ENCODE measurements around the gene UNC50.
"Not testable (repeated sequence)": the region's sequence is repeated elsewhere in the genome, so short reads cannot be mapped to it uniquely, and the experiment has no call there.

Gene UNC50

GRCh38 chr2:98573426-98573825, 35.0 kb upstream of the UNC50 start:
- FAIRE-seq, result no peak

GRCh38 chr2:98576666-98577312, 31.6 kb upstream of the UNC50 start:
- DNase-seq (ENCODE audit: extremely low spot score, insufficient read length, low read depth) (no peak), FAIRE-seq (no peak)

More at GRCh38 chr2:98573426-98573825, 35.0 kb upstream of the UNC50 start:
- DNase-seq (ENCODE audit: extremely low spot score, insufficient read length, low read depth), result no peak

- FAIRE-seq (no peak), DNase-seq (ENCODE audit: extremely low spot score, insufficient read length, low read depth) (no peak)
Measured at GRCh38 chr2:98577313-98577712, 31.1 kb upstream of the UNC50 start.

GRCh38 chr2:98578231-98578630, 30.2 kb upstream of the UNC50 start:
- FAIRE-seq, result no peak
- no peak for DNase-seq (ENCODE audit: extremely low spot score, insufficient read length, low read depth)

GRCh38 chr2:98579926-98580325, 28.5 kb upstream of the UNC50 start:
- no peak for DNase-seq (ENCODE audit: extremely low spot score, insufficient read length, low read depth)
- no peak for FAIRE-seq

GRCh38 chr2:98580656-98581284, 27.6 kb upstream of the UNC50 start:
- no peak for DNase-seq (ENCODE audit: extremely low spot score, insufficient read length, low read depth)
- no peak for FAIRE-seq

GRCh38 chr2:98582523-98582922, 25.9 kb upstream of the UNC50 start:
- FAIRE-seq (no peak), DNase-seq (ENCODE audit: extremely low spot score, insufficient read length, low read depth) (no peak)

- DNase-seq (ENCODE audit: extremely low spot score, insufficient read length, low read depth) (no peak), FAIRE-seq (no peak)
Measured at GRCh38 chr2:98583276-98583675, 25.1 kb upstream of the UNC50 start.

- FAIRE-seq (no peak), DNase-seq (ENCODE audit: extremely low spot score, insufficient read length, low read depth) (no peak)
Measured at GRCh38 chr2:98583816-98584618, 24.4 kb upstream of the UNC50 start.

- DNase-seq (ENCODE audit: extremely low spot score, insufficient read length, low read depth) (no peak), FAIRE-seq (no peak)
Measured at GRCh38 chr2:98585386-98585785, 23.0 kb upstream of the UNC50 start.

- no peak for FAIRE-seq
- DNase-seq (ENCODE audit: extremely low spot score, insufficient read length, low read depth), result no peak
Measured at GRCh38 chr2:98586551-98587140, 21.7 kb upstream of the UNC50 start.

GRCh38 chr2:98588880-98589431, 19.4 kb upstream of the UNC50 start:
- no peak for FAIRE-seq
- DNase-seq (ENCODE audit: extremely low spot score, insufficient read length, low read depth), result no peak

- no peak for DNase-seq (ENCODE audit: extremely low spot score, insufficient read length, low read depth)
- no peak for FAIRE-seq
Measured at GRCh38 chr2:98589489-98589888, 18.9 kb upstream of the UNC50 start.

- FAIRE-seq (no peak), DNase-seq (ENCODE audit: extremely low spot score, insufficient read length, low read depth) (no peak)
Measured at GRCh38 chr2:98592565-98592964, 15.8 kb upstream of the UNC50 start.

- not testable (repeated sequence) for FAIRE-seq; DNase-seq (ENCODE audit: extremely low spot score, insufficient read length, low read depth)
Measured at GRCh38 chr2:98594665-98595064, 13.7 kb upstream of the UNC50 start.

GRCh38 chr2:98598781-98599428, 9.5 kb upstream of the UNC50 start:
- no peak for DNase-seq (ENCODE audit: extremely low spot score, insufficient read length, low read depth)
- FAIRE-seq, result no peak

- peak; percentile 84 for FAIRE-seq
- DNase-seq (ENCODE audit: extremely low spot score, insufficient read length, low read depth), result no peak
Measured at GRCh38 chr2:98601532-98602132, 6.8 kb upstream of the UNC50 start.

GRCh38 chr2:98604547-98604946, 3.8 kb upstream of the UNC50 start:
- DNase-seq (ENCODE audit: extremely low spot score, insufficient read length, low read depth), result no peak
- no peak for FAIRE-seq

GRCh38 chr2:98605076-98605475, 3.3 kb upstream of the UNC50 start:
- DNase-seq (ENCODE audit: extremely low spot score, insufficient read length, low read depth), result no peak
- no peak for FAIRE-seq

GRCh38 chr2:98606431-98606830, 2.0 kb upstream of the UNC50 start:
- FAIRE-seq (no peak), DNase-seq (ENCODE audit: extremely low spot score, insufficient read length, low read depth) (no peak)
